NCI-H524 (cell line): Measurements from ENCODE around the gene ZC3H13.
A peak's percentile ranks its signal among the peaks of the same experiment; 100 is the strongest.

Experiments used
- DNase-seq, 2 experiments: peaks; one replicate each; lab custom pipeline; 2025; lab: John Stamatoyannopoulos, UW

ZC3H13 gene

DNA sequence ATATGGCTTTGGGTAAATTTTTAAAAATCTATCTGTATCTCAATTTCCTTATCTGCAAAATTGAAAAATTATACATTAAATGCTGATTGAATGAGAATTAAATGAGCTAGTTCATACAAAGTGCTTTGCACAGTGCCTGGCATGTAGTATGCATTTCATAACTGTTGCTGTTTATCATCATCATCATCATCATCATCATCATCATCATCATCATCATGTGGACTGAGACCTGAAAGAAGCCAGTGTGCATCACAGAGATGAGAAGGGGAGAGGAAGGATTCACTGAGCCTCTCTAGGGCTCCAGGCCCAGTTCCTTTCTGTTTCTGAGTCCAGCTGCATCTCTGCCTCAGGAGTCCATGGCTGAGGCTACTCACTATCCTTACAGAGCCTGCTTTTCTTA is 6.9 kb upstream of the ZC3H13 start:
- no peak for DNase-seq

DNA sequence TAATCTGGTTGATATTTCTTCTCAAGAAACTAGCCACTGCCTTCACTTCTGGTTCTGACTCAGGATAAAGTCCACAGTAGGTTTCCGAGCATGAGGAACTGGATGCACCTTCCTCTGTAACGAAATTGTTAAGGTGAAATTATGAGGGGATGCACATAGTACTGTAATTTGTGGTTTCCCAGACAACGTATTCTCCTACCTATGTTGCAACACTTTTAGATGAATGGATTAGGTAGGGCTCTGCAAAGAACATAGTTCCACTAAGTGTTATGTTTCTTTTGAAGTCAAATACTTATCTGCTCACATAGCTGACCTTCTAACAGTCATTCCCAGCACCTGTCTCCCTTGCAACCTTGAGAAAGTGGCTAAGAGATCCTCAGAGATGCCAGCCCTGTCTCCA is 5.7 kb upstream of the ZC3H13 start:
- no peak for DNase-seq

DNA sequence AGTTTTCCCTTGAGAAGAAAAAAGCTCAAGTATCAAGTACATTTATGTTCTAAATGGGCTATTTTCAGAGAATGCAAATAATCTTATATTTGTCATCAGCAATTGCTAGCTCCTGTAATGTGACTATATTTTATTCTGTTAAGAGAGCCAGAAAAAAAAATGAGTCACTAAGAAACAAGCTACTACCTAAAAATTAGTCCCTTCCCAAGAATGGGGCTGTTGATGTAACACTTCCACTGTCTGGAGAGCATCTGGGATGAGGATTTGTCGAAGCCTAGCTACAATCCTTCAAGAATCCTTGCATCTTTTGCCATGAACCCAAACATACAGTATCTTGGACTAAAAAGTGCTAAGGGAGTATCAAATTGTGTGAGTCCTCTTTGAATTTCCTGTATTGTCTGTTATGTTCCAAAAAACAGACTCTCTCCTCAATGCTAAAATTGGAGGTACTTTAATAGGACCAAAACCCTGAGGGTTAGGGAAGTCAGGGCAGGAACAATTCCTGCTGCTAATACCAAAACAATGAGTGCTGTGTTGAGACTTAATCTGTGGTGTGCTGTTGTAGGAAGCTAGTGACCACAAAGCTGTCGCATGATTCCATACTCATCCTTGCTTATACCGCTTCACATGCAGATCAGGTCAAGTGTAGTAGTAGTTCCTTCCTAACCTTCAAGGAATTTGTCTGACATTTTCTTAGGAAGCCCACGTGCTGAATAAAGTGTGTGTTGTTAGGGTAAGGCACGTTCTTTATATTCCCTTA is 4.9 kb upstream of the ZC3H13 start:
- no peak for DNase-seq

DNA sequence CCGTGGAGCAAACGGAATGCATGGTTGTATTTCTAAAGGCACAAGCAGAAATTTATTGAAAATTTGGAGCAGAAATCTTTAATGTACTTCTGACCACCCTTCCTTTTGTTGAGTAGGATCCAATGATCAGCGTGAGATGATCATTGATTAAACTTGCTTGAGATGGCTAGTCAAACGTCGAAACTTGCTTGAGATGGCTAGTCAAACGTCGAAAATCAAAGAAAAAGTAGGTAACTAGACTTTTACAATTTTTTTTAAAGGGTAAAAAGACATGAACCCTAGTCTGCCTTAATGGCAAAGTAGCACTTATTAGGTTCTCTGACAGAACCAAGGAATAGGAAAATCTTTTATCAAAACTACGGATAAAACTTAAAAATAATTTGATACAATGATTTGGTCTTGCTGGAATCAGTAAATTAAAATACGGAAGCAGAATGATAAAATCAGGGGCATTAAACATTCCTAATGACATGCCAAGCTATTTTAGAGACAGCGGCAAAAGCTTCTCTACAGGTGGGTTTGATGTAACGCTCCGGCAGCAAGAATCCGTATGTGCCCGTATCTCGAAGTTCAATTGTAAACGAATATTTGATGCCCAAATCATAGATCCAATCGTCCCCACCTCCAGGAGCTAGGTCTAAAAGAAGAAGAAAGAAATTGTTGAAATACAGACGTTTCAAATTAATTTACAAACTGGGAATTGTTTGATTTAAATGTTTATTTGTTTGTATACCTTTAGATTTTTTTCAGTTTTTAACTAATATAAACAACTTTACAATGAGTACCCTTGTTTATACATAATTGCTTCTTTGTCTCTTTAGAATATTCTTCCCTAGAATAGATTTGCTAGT is 841 bp upstream of the ZC3H13 start:
- DNase-seq = peak in 1 of 2 experiments; percentile 28

DNA sequence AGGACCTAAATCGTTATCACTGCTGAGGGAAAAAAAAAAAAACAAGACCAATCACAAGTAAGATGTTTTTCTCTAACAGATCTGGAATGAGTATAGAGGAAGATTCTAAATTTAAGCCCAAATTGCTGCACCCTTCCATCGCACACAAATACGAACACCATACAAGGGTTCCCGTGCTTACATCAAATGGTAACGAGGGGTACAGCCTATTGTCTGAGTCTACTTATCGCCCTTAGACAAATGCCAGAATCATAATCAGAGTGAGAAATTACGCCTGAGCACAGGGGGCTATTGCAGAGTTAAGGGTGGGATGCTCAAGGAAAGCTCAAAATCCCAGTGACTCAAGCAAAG is 603 bp downstream of the ZC3H13 start:
- DNase-seq = no peak

DNA sequence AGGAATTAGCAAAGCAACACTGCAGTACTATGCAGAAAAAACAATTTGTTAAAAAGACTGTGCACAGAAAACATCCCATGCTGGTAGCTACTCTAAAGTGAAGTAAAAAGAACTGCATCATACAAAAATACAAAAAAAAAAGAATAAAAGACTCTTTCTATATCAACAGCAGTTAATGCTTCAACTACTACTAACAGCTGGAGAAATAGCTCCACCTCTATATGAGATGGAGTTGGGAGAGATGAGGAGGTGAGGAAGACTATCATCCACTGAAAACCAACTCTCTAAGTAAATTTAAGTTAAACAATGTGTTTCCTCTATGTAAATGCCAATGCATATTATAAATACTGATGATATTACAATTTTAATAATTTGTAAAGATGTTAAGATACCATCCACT is 1.8 kb downstream of the ZC3H13 start:
- DNase-seq = no peak

DNA sequence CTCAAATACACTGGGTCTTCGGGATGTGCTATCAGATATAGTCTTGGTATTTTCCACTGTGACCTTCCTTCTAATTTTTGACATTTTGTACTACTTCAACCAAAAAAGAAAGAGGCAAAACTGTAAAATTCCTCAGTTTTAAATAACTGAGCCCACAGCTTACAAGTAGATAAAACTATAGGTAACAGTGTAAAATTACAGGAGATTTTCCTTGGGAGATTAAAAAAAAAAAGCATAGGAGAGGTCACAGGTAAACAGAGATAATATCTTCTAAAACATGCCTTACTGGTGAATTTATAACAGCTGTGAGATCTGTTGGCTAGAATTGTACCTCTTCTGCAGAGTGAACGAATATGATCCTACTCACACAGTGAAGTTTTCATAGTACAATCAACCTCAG is 7.1 kb downstream of the ZC3H13 start:
- DNase-seq = no peak

DNA sequence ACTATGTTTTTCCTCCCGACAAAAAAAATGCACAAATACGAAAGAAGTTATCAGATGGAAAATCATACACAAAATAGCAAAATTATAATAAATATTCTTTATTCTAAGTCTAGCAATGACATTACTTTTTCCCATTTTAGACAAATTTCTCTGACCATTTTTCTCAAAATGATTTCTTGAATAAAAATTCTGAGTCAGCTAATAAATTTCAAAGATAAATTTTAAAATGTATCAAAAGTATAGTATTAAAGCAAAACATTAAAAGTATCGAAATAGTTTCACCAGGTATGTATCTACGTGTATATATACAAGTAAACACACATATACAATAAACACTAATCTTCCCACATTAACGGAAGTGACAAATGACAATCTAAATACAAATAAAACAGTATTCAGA is 8.9 kb downstream of the ZC3H13 start:
- DNase-seq = no peak

DNA sequence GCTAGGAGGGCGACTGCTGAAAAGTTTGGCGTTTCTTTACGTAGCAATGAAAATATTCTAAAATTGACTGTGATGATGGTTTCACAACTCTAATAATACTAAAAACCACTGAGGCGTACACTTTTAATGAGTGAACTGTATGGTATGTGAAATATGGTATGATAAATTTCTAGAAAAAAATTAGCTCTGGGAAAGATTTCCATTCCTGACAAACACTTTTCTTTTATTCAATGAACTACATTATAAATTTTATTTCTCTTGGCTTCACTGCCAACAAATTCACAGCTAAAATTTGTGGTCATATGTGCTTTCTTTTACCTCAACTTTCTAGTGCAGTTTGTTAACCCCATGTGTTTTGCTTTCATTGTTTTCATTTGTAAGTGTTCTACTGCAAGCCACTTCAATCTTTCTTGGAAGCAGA is 11.1 kb downstream of the ZC3H13 start:
- no peak for DNase-seq

DNA sequence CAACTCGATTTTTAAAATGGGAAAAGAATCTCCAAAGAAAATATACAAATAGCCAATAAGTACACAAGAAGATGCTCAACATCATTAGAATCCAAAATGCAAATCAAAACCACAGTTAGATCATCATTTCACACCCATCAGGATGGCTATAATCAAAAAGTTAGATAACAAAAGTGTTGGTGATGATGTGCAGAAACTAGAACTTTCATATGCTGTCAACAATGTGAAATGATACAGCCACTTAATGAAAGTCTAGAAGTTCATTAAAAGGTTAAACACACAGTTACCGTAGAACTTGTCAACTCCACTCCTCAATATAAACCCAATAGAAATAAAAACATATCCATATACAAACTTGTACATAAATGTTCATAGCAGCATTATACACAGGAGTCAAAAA is 11.8 kb downstream of the ZC3H13 start:
- DNase-seq = no peak

DNA sequence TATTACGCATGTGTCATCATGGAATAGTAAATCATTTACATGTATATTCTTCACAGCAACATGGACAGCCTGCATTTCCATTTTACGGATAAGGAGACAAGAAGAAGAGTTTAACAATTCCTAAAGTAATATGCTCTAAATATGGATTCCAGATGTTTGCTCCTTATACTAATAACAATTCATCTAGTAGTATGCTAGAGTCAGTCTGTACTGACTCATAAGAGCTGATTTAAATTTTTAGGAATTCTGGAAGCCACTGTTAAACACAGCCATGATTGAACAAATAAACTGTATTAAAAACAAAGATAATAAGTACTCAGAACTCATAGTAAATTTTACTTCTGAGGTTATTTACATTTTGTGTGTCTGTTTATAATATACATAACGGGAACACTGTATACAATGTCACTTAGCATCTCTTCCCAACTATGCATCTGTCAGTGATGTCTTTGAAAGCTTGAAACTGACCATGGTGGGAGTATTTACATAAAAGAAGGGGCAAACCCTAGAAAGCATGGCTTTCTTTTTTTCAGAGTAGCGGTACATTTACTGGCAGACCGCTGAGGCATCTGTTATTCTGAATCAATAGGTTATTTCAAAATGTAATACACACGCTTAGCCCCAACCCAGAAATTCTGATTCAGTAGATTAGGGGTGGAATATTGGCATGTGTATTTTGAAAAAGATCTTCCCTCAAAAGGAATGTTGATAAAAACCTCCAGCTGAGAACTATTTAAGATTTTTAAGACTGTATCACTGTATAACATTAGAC is 12.9 kb downstream of the ZC3H13 start:
- no peak for DNase-seq

DNA sequence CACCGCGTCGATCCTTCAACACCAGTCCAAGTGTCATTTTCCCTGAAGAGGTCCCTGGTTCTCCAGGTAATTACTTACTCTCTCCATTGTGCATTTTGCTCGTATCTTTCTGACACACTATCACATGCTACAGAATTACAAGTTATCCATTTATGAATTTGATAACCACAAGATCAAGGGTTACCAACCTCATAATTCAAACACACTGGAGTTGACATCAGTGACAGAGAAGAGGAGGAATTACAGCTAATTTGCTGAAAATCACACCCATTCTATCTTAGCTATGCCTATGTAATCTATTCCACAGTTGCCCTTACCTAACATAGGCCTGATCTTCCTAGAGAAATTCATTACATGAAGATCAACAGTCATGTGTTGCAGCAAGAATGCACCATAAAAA is 14.2 kb downstream of the ZC3H13 start:
- DNase-seq = no peak

DNA sequence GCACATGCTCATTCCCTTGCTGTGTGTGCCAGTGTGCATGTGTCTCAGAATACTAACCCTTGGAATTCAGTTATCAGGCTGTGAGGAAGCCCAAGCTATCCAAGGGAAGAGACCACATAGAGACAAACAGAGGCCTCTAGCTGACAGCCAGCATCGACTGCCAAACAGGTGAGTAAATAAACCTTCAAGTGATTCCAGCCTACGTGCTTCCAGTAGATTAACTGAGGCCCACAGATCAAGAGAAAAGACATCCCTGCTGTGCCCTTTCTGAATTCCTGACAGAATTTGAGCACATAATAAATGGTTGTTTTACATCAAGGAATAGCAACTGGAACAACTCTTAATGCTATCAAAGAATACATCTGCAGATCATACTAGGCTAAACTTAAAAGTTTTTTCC is 17.5 kb downstream of the ZC3H13 start:
- no peak for DNase-seq

DNA sequence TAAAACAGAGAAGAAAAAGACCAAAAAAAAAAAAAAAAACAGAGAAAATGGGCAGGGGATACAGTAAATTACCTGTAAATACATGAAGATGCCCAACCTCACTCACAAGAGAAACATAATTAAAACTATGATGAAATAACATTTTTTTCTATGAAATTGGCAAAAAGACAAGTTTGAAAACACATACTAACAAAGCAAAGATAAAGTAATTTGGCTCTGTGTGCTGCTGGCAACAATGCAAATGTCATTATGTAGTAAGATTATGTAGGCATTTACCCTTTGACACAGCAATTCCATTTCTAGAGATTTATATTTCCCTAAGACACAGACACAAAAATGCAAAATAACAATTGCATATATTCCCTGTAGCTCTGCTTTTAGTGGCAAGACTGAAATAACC is 20.2 kb downstream of the ZC3H13 start:
- no peak for DNase-seq

DNA sequence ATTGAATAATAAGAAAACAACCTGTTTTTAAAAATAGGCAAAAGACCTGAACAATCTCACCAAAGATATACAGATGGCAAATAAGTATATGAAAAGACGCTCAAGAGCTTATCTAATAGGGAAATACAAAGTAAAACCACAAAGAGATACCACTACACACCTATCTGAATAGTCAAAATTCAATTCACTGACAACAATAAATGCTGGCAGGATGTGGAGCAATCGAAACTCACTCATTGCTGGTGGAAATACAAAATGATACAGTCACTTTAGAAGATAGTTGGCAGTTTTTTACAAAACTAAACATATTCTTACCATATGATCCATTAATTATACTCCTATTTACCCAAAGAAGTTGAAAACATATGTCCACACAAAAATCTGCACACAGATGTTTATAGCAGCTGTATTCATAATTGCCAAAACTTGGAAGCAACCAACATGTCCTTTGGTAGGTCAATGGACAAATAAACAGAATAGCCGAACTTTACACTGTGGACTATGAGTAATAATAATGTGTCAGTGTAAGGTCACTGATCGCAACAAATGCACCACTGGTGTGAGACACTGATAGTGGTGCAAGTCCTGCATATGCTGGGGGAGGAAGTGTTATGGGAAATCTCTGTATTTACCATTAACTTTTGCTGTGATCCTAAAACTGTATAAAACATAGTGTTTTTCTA is 20.8 kb downstream of the ZC3H13 start:
- no peak for DNase-seq

DNA sequence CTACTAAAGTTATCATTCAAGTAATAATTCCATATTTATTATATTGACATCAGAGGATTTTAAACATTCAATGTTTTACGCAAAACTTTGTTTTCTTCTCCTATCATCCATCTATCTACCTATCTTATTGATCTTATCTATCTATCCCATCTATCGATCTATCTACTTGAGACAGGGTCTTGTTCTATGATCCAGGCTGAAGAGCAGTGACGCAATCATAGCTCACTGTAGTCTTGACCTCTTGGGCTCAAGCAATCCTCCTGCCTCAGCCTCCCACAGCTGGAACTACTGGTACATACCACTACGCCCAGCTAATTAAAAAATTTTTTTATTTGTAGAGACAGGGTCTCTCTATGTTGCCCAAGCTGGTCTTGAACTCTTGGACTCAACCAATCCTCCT is 27.4 kb downstream of the ZC3H13 start:
- no peak for DNase-seq

DNA sequence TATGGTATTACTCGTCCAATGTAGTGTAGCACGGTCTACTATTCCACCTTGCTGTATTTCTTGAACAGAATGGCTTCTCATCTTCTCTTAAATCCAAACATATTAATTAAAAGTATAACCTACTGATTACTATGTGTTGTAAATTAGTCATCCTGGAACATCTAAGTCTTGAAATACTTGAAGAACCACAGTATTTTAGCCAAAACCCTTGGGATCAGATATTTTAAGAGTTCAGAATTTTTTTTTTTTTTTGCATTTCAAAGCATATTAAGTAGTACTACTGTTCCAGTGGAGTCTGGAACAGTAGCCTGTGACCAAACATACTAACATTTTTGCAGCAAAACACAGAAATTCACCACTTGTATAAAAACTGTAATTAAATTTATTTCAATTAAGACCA is 30.1 kb downstream of the ZC3H13 start:
- no peak for DNase-seq

DNA sequence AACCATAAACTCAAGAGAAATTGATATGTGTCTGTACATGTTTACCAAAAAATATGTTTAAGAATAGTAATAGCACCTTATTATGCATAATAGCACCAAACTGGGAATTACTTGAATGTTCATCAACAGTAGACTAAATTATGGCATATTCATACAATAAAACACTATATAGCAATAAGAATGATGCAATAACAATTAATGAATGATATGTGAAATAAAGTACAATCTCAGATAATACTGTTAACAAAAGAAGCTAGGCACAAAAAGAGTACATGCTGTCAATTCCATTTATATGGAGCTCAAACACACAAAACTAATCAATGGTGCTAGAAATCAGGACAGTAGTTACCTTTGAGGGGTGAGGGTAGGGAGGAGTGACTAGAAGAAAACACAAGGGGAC is 36.3 kb downstream of the ZC3H13 start:
- no peak for DNase-seq

DNA sequence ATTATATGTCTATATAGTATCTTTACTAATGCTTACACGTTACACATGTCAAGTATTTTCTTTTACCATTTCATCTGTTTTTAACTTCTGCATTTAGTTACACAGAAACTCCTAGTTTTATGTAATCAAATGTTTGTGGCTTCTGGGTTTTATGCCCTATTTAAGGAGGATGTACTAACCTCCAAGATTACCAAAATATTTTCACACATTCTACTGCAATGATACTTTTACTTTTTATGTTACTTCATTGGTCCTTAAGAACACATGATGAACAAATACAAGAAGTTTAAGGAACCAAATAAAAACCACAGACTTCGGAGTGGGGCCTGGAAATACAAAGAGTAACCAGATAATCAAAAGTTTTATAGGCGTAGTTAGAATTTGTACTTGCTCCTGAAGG is 37.2 kb downstream of the ZC3H13 start:
- no peak for DNase-seq

DNA sequence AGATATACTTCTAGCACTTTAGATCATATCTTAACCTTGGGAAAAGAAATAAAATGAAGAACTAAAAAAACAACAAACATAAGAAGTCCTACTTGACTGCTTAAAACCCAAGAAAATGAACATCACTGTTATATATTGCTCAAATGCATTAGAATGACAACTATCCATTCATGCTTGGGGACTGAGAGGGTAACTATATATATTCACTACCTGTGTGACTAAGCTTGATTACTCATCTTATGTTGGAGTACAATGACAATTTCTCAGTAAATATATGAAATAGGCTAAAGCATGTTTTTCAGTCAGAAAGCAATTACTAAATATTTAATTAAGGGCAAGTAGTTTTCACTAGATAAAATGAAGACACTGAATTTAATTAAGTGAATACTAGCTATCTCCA is 40.1 kb downstream of the ZC3H13 start:
- DNase-seq = no peak

DNA sequence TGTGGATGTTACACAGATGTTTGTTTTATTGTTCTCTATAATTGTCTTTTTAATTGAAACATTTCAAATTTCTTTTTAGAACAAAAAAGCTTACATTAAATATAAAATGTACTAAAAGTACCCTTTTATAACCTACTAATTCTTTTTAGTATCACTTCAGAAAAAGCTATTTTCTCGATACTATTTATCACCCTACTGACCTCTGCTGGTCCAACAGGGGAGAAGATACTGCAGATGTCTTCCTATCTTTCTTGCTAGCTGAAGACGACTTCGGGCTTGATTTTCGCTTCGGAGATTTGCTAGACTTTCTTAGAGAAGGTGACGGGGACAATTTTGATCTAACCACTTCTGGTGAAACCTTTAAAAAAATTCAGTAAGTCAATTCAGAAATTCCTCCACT is 42.4 kb downstream of the ZC3H13 start:
- DNase-seq = peak in 1 of 2 experiments; percentile 31

DNA sequence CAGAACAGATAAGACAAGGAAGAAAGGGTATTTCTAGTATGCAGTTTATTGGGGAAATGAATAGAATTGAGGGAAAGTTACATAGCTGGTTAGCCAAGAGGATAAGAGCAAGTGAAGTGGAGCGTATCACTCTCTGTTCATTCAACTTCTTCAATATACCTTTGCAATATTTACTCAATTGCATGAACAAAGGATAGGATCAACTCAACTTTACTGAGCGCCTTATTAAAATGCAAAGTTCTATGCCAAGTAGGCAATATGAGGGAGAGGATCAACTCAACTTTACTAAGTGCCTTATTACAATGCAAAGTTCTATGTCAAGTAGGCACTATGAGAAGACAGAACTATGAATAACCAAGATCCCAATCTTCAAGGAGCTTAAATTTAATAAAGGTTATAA is 43.9 kb downstream of the ZC3H13 start:
- DNase-seq = no peak
